ENCODE data around the gene PDAP1. TPM values are rescaled to one million over a fixed set of nuclear protein-coding genes. Genes with fewer than 3 reads are reported as not detected.

PDAP1 gene
- total and polyA plus RNA-seq, 9 of the 15 experiments (the other 6 are each of a cell fraction or from before 2014, with no cell fraction given), result 10.2 to 315 (median 129) TPM

GRCh38 chr7:99457050-99457649 is 48.8 kb upstream of the PDAP1 start:
- CTCF ChIA-PET (ENCODE audit: low intra/inter-chr PET ratio), result no interaction called here

More at GRCh38 chr7:99457050-99457649, 48.8 kb upstream of the PDAP1 start:
- ATAC-seq, result peak; percentile 6
- in situ Hi-C loops (cut with MboI) (no loop called here), intact Hi-C loops (cut with micrococcal nuclease) (no loop called here)
- no peak overlapping the region for H2AFZ ChIP-seq (ENCODE audit: low read depth, low read length)
- H3K9ac ChIP-seq (ENCODE audit: insufficient read depth in 1 of 2, low read depth in 2 of 2, low read length in 2 of 2), result no peak overlapping the region
- FAIRE-seq, result no peak
- POLR2A ChIA-PET, result interaction anchor here (0.6 to 2.9 kb wide), 4 partner anchors 8 to 67 kb away, joined by 3 to 28 read pairs (median 6); partner anchors contain the start of genes ATP5MF, CPSF4 and PTCD1
- no peak overlapping the region for H3K27ac ChIP-seq (ENCODE audit: extremely low read depth, low read depth, low read length)
- no TSS peak for BruUV-seq (replicated peaks)
- no peaks in the 10 kb centered on the region for H3K9me1 ChIP-seq (ENCODE audit: control insufficient read depth, insufficient read depth, low read length)
- H3K9me3 ChIP-seq (replicated peaks; ENCODE audit: control insufficient read depth, insufficient read depth, low read depth, low read length), result no peaks in the 10 kb centered on the region
- no peaks in the 10 kb centered on the region for H3K27me3 ChIP-seq (ENCODE audit: control insufficient read depth in 2 of 2, insufficient read depth in 2 of 2, low read length in 2 of 2)
- H4K20me1 ChIP-seq (replicated peaks; ENCODE audit: control insufficient read depth, insufficient read depth, low read length), result peaks cover 55% of the 10 kb centered on the region
- H3K36me3 ChIP-seq (ENCODE audit: control insufficient read depth, insufficient read depth, low read length), result peaks cover 99% of the 10 kb centered on the region
- peaks cover 53% of the 10 kb centered on the region for H3K79me2 ChIP-seq (ENCODE audit: control insufficient read depth, insufficient read depth, low read length)
- peak in 1 of 4 experiments; percentile 28 for DNase-seq (ENCODE audit: extremely low read depth in 1 of 4, low spot score in 3 of 4)
- H3K4me1 ChIP-seq (replicated peaks in 1 of 2; ENCODE audit: control insufficient read depth in 2 of 2, insufficient read depth in 2 of 2, low read length in 2 of 2), result peaks cover 0 to 27% of the 10 kb centered on the region in 2 experiments; a peak in 2 of 5 replicates
- WGBS (ENCODE audit: insufficient coverage, low coverage, missing lambda C conversion rate), result 85% methylated on average over 6 of the region's 6 CpGs
- H3K4me2 ChIP-seq (ENCODE audit: insufficient read depth, low read length), result no peak overlapping the region
- no peak overlapping the region for H3K4me3 ChIP-seq
- no peak for TF ChIP-seq ZNF146 (CRISPR knock-in tag; IDR thresholded peaks at IDR 0.05; ENCODE audit: unreplicated experiment)
- no peak for TF ChIP-seq RFX7 (CRISPR knock-in tag; IDR thresholded peaks at IDR 0.05)
- TF ChIP-seq GABPB1 (CRISPR knock-in tag; IDR thresholded peaks at IDR 0.05), result no peak
- TF ChIP-seq CGGBP1 (CRISPR knock-in tag; IDR thresholded peaks at IDR 0.05), result no peak
- TF ChIP-seq ZMIZ1 (IDR thresholded peaks at IDR 0.05; ENCODE audit: low read depth in 2 of 2, low read length in 2 of 2), result no peak
- peak; percentile 40; the same call in 1 of the 2 replicates for TF ChIP-seq PML (IDR thresholded peaks at IDR 0.05; ENCODE audit: low read length)
- no peak for TF ChIP-seq YBX1 (IDR thresholded peaks at IDR 0.05)
- no peak for TF ChIP-seq PPARD (CRISPR knock-in tag; IDR thresholded peaks at IDR 0.05)
- peak; percentile 10; the same call in 1 of the 2 replicates for TF ChIP-seq SPI1 (IDR thresholded peaks at IDR 0.05; ENCODE audit: borderline replicate concordance, low read depth, low read length)
- no peak for TF ChIP-seq ZNF324 (CRISPR knock-in tag; IDR thresholded peaks at IDR 0.05)
- no peak for TF ChIP-seq BCL6 (CRISPR knock-in tag; IDR thresholded peaks at IDR 0.05)
- peak; percentile 8; the same call in 1 of the 2 replicates for TF ChIP-seq MYNN (IDR thresholded peaks at IDR 0.05)
- TF ChIP-seq MYNN (CRISPR knock-in tag; IDR thresholded peaks at IDR 0.05), result no peak
- no peak for TF ChIP-seq MBD2 (IDR thresholded peaks at IDR 0.05; ENCODE audit: borderline replicate concordance, low read depth)
- TF ChIP-seq BMI1 (IDR thresholded peaks at IDR 0.05; ENCODE audit: low read length), result no peak
- no peak for TF ChIP-seq RUNX1 (IDR thresholded peaks at IDR 0.05; ENCODE audit: low read depth)
- TF ChIP-seq HINFP (tag; conservative IDR thresholded peaks at IDR 0.05; ENCODE audit: low read depth), result no peak

Data from K562 (cell line).